ENCODE measurements around the gene MEA1.

- TF ChIP-seq POLR2A (IDR thresholded peaks at IDR 0.05; ENCODE audit: low read depth, low read length) (no peak), TAF1 (IDR thresholded peaks at IDR 0.05; ENCODE audit: low read depth, low read length) (no peak), SPI1 (IDR thresholded peaks at IDR 0.05; ENCODE audit: low read depth, low read length) (no peak), POLR2AphosphoS5 (IDR thresholded peaks at IDR 0.05; ENCODE audit: low read depth, low read length) (no peak), POU2F2 (IDR thresholded peaks at IDR 0.05; ENCODE audit: low read depth, low read length) (no peak)
Measured at GRCh38 chr6:43045371-43045930, 31.7 kb upstream of the MEA1 start.
